ENCODE data around the gene MED15. TPM values are rescaled to one million over a fixed set of nuclear protein-coding genes. Genes with fewer than 3 reads are reported as not detected.

The MED15 gene
- total and polyA plus RNA-seq, 4 donors, result 57.8 to 123 (median 69.1) TPM

GRCh38 chr22:20607157-20607907, 99.9 kb downstream of the MED15 start:
- WGBS, 2 donors, result 58 to 66% methylated on average over 31 of the region's 31 CpGs
- DNase-seq, result no peak
- Histone ChIP-seq H3K36me3 (ENCODE audit: control insufficient read depth in 4 of 4, insufficient read depth in 4 of 4, low read length in 4 of 4) (no peaks in the 10 kb centered on the region), H3K27ac (ENCODE audit: low read depth in 1 of 2, low read length in 1 of 2) (no peak overlapping the region), H3K9ac (ENCODE audit: insufficient read depth in 1 of 2, low read length in 2 of 2) (no peak overlapping the region), H3K4me3 (no peak overlapping the region), H3K9me3 (ENCODE audit: control insufficient read depth in 4 of 4, insufficient read depth in 3 of 4, low read length in 3 of 4) (peaks cover 0 to 2% (median 0%) of the 10 kb centered on the region in 4 donors), H3K4me1 (ENCODE audit: control insufficient read depth in 5 of 5, insufficient read depth in 5 of 5, low read length in 5 of 5) (peaks cover 0 to 5% (median 0%) of the 10 kb centered on the region in 5 donors), H3K27me3 (ENCODE audit: control insufficient read depth in 3 of 3, insufficient read depth in 3 of 3, low read length in 2 of 3) (no peaks in the 10 kb centered on the region)
- TF ChIP-seq CTCF (IDR thresholded peaks at IDR 0.05; ENCODE audit: control extremely low read depth, extremely low read depth), result no peak
- ATAC-seq (ENCODE audit: insufficient read depth, low FRiP score), result no peak

- TF ChIP-seq CTCF (IDR thresholded peaks at IDR 0.05; ENCODE audit: control extremely low read depth, extremely low read depth), result no peak
- H3K27ac ChIP-seq (ENCODE audit: low read depth in 1 of 2, low read length in 1 of 2), result no peak overlapping the region
- WGBS, 2 donors, result 85 to 91% methylated on average over 8 of the region's 8 CpGs
- no peaks in the 10 kb centered on the region for H3K27me3 ChIP-seq (ENCODE audit: control insufficient read depth in 3 of 3, insufficient read depth in 3 of 3, low read length in 2 of 3)
- no peaks in the 10 kb centered on the region for H3K36me3 ChIP-seq (ENCODE audit: control insufficient read depth in 4 of 4, insufficient read depth in 4 of 4, low read length in 4 of 4)
- ATAC-seq (ENCODE audit: insufficient read depth, low FRiP score) (no peak), DNase-seq (no peak)
- H3K4me3 ChIP-seq, result no peak overlapping the region
- H3K4me1 ChIP-seq (ENCODE audit: control insufficient read depth in 5 of 5, insufficient read depth in 5 of 5, low read length in 5 of 5), result peaks cover 0 to 5% (median 0%) of the 10 kb centered on the region in 5 donors
- H3K9me3 ChIP-seq (ENCODE audit: control insufficient read depth in 4 of 4, insufficient read depth in 3 of 4, low read length in 3 of 4), result peaks cover 0 to 2% (median 0%) of the 10 kb centered on the region in 4 donors
- H3K9ac ChIP-seq (ENCODE audit: insufficient read depth in 1 of 2, low read length in 2 of 2), result no peak overlapping the region
Observed at GRCh38 chr22:20610243-20610686, 102.9 kb downstream of the MED15 start.

- ATAC-seq (ENCODE audit: insufficient read depth, low FRiP score) (no peak), DNase-seq (no peak)
- Histone ChIP-seq H3K4me3 (no peak overlapping the region), H3K27me3 (ENCODE audit: control insufficient read depth in 3 of 3, insufficient read depth in 3 of 3, low read length in 2 of 3) (no peaks in the 10 kb centered on the region), H3K9ac (ENCODE audit: insufficient read depth in 1 of 2, low read length in 2 of 2) (no peak overlapping the region), H3K4me1 (ENCODE audit: control insufficient read depth in 5 of 5, insufficient read depth in 5 of 5, low read length in 5 of 5) (peaks cover 0 to 5% (median 0%) of the 10 kb centered on the region in 5 donors), H3K36me3 (ENCODE audit: control insufficient read depth in 4 of 4, insufficient read depth in 4 of 4, low read length in 4 of 4) (no peaks in the 10 kb centered on the region), H3K9me3 (ENCODE audit: control insufficient read depth in 4 of 4, insufficient read depth in 3 of 4, low read length in 3 of 4) (peaks cover 0 to 2% (median 0%) of the 10 kb centered on the region in 4 donors), H3K27ac (ENCODE audit: low read depth in 1 of 2, low read length in 1 of 2) (no peak overlapping the region)
- 83 to 90% methylated on average over 8 of the region's 8 CpGs for WGBS, 2 donors
- no peak for TF ChIP-seq CTCF (IDR thresholded peaks at IDR 0.05; ENCODE audit: control extremely low read depth, extremely low read depth)
Observed at GRCh38 chr22:20610757-20611156, 103.3 kb downstream of the MED15 start.
